Activated B cell treated with CpG ODN at 0.5 μM for 24 hours (primary cell): ENCODE results near the gene STXBP6. TPM values are rescaled to one million over a fixed set of nuclear protein-coding genes. Genes with fewer than 3 reads are reported as not detected.

Experiments
- ATAC-seq: fragments of 200-7000 bp; cut with Tn5 transposase; one replicate; pipeline ENCODE4 v1.10.0; 2021; ENCODE audit warnings: low read depth, mild to moderate bottlenecking, moderate library complexity
- CTCF ChIA-PET: fragments of 350-600 bp; sonication (Branson Sonifier 250); formaldehyde crosslinking; loops from one replicate; lab custom pipeline; 2021; ENCODE audit warnings: antibody characterized with exemption; lab: Charles Lee
- POLR2A ChIA-PET: fragments of 350-600 bp; sonication (Branson Sonifier 250); formaldehyde crosslinking; loops from one replicate; lab custom pipeline; 2021; ENCODE audit warnings: antibody characterized with exemption; lab: Charles Lee
- DNase-seq: peaks from one replicate; pipeline ENCODE4 v3.0.0; 2022
- H3K27ac Mint-ChIP-seq: one replicate; pipeline ENCODE4 v1.8.0; 2020; ENCODE audit warnings: mixed read lengths
- H3K27me3 Mint-ChIP-seq: one replicate; pipeline ENCODE4 v1.8.0; 2021; ENCODE audit warnings: mixed read lengths
- H3K36me3 Mint-ChIP-seq: one replicate; pipeline ENCODE4 v1.8.0; 2021; ENCODE audit warnings: low read depth, mixed read lengths
- H3K4me1 Mint-ChIP-seq: one replicate; pipeline ENCODE4 v1.8.0; 2021; ENCODE audit warnings: mixed read lengths
- H3K4me3 Mint-ChIP-seq: one replicate; pipeline ENCODE4 v1.8.0; 2020; ENCODE audit warnings: mild to moderate bottlenecking, mixed read lengths
- H3K9me3 Mint-ChIP-seq: one replicate; pipeline ENCODE4 v1.8.0; 2020; ENCODE audit warnings: mixed read lengths
- CTCF ChIP-seq: fragments of 200-600 bp; IDR thresholded peaks from one replicate; pipeline ENCODE4 v1.8.0; 2022; ENCODE audit warnings: antibody characterized with exemption, mild to moderate bottlenecking
- intact Hi-C: fragments of 100-400 bp; cut with micrococcal nuclease; formaldehyde crosslinking; loops from one replicate; pipeline ENCODE4 v1.15.1; 2024
- total RNA-seq: library from RNA; stranded (reverse); gene quantifications from 2 replicates; pipeline ENCODE4 v1.2.3, GENCODE V29; 2022

Gene STXBP6
- total RNA-seq, 1 donor from 2014 or later, result 0.22 TPM

DNA sequence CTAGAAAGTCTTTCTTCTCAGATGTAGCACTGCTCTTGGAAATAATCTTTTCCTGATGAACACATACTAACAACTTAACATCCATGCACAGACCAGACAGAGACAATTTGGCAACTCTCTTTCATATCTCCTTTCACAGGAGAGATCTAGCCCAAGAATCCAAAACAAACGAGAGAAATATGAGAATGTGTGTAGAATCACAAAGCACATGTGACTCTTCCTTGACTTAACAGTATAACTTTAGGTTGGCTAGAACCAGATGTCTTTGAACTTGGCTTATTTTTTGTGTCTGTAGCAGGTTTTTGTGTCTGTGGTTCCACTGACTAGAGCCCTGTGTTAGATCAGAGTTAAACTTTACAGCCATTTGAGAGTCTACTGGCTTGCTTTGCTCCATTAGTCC is 114.2 kb downstream of the STXBP6 start:
- ChIA-PET POLR2A (no interaction called here), CTCF (no interaction called here)
- Mint-ChIP-seq H3K36me3 (no peaks in the 10 kb centered on the region), H3K4me1 (no peaks in the 10 kb centered on the region), H3K27ac (no peak overlapping the region), H3K9me3 (no peaks in the 10 kb centered on the region), H3K4me3 (no peak overlapping the region), H3K27me3 (peaks cover 13% of the 10 kb centered on the region)
- TF ChIP-seq CTCF, result no peak
- no peak for ATAC-seq
- intact Hi-C loops, result no loop called here
- no peak for DNase-seq

- no peaks in the 10 kb centered on the region for H3K36me3 Mint-ChIP-seq
- ChIA-PET CTCF (no interaction called here), POLR2A (no interaction called here)
- no peaks in the 10 kb centered on the region for H3K4me1 Mint-ChIP-seq
- no peaks in the 10 kb centered on the region for H3K9me3 Mint-ChIP-seq
- DNase-seq, result no peak
- H3K27ac Mint-ChIP-seq, result no peak overlapping the region
- H3K27me3 Mint-ChIP-seq, result peaks cover 15% of the 10 kb centered on the region
- TF ChIP-seq CTCF, result no peak
- ATAC-seq, result no peak
- intact Hi-C loops, result no loop called here
- no peak overlapping the region for H3K4me3 Mint-ChIP-seq
Measured at GRCh38 chr14:24928386-24928900, 121.5 kb downstream of the STXBP6 start.

GRCh38 chr14:24927809-24928208 is 122.1 kb downstream of the STXBP6 start:
- H3K4me1 Mint-ChIP-seq, result no peaks in the 10 kb centered on the region
- ATAC-seq, result no peak
- CTCF ChIA-PET, result no interaction called here
- no peak overlapping the region for H3K4me3 Mint-ChIP-seq
- DNase-seq, result no peak
- H3K36me3 Mint-ChIP-seq, result no peaks in the 10 kb centered on the region
- H3K9me3 Mint-ChIP-seq, result no peaks in the 10 kb centered on the region
- peaks cover 12% of the 10 kb centered on the region for H3K27me3 Mint-ChIP-seq
- no peak for TF ChIP-seq CTCF
- POLR2A ChIA-PET, result no interaction called here
- intact Hi-C loops, result no loop called here
- H3K27ac Mint-ChIP-seq, result no peak overlapping the region

GRCh38 chr14:24925771-24926374 is 124.1 kb downstream of the STXBP6 start:
- ChIA-PET POLR2A (no interaction called here), CTCF (no interaction called here)
- no peaks in the 10 kb centered on the region for H3K4me1 Mint-ChIP-seq
- H3K27me3 Mint-ChIP-seq, result peaks cover 4% of the 10 kb centered on the region
- no peak overlapping the region for H3K4me3 Mint-ChIP-seq
- no peak for TF ChIP-seq CTCF
- ATAC-seq (no peak), DNase-seq (no peak)
- no peaks in the 10 kb centered on the region for H3K36me3 Mint-ChIP-seq
- H3K9me3 Mint-ChIP-seq, result no peaks in the 10 kb centered on the region
- intact Hi-C loops, result no loop called here
- H3K27ac Mint-ChIP-seq, result no peak overlapping the region

DNA sequence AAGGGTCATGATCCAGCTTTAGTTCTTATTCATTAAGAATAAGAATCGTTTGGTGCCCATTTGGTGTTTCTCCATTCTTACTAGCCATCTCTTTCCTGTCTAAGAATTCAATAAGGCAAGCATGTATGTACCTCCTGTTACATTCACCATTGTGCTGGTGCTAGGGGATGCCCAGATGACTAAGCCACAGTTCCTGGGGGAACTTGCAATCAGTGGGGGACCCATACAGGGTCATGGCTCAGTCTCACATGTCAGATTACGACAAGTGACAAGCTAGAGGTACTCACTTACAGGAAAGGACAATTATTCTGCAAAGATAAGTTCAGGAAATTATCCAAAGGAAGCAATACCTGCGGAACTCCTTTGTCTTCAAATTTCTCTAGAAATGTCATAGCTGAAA is 125.4 kb downstream of the STXBP6 start:
- no peaks in the 10 kb centered on the region for H3K4me1 Mint-ChIP-seq
- H3K27me3 Mint-ChIP-seq, result peaks cover 2% of the 10 kb centered on the region
- H3K4me3 Mint-ChIP-seq, result no peak overlapping the region
- ChIA-PET POLR2A (no interaction called here), CTCF (no interaction called here)
- TF ChIP-seq CTCF, result no peak
- H3K27ac Mint-ChIP-seq, result no peak overlapping the region
- intact Hi-C loops, result no loop called here
- H3K36me3 Mint-ChIP-seq, result no peaks in the 10 kb centered on the region
- DNase-seq, result no peak
- no peak for ATAC-seq
- H3K9me3 Mint-ChIP-seq, result no peaks in the 10 kb centered on the region
